IMR-90 (cell line): ENCODE results near the gene ATP4A.
A peak's percentile ranks its signal among the peaks of the same experiment; 100 is the strongest.

Experiments
- BHLHE40 ChIP-seq: fragments of 150-350 bp; IDR thresholded peaks from 2 replicates; pipeline ENCODE4 v1.6.1; 2016; ENCODE audit warnings: mild to moderate bottlenecking, low read depth, low read length
- CEBPB ChIP-seq: IDR thresholded peaks from 2 replicates; pipeline ENCODE4 v1.6.1; 2012; ENCODE audit warnings: low read depth, low read length, improper control_type of control experiment
- CHD1 ChIP-seq: IDR thresholded peaks from 2 replicates; pipeline ENCODE4 v1.6.1; 2012; ENCODE audit warnings: low read depth, low read length, improper control_type of control experiment
- CTCF ChIP-seq: conservative IDR thresholded peaks from 2 replicates; pipeline ENCODE4 v1.5.1; 2012; ENCODE audit warnings: mild to moderate bottlenecking, low read depth, low read length, improper control_type of control experiment
- POLR2A ChIP-seq: IDR thresholded peaks from 2 replicates; pipeline ENCODE4 v1.6.1; 2012; ENCODE audit warnings: mild to moderate bottlenecking, low read depth, low read length
- RCOR1 ChIP-seq: IDR thresholded peaks from 2 replicates; pipeline ENCODE4 v1.6.1; 2012; ENCODE audit warnings: mild to moderate bottlenecking, low read length, improper control_type of control experiment; ENCODE audit not compliant: insufficient replicate concordance

GRCh38 chr19:35612559-35613321 lies 49.3 kb upstream of the ATP4A start, which contains the start of gene HAUS5:
- peak; percentile 74; the same call in 1 of the 2 replicates for TF ChIP-seq BHLHE40
- no peak for TF ChIP-seq RCOR1
- 0 out of 2 replicates have a peak, but pooled peaks have one; percentile 26 for TF ChIP-seq CEBPB
- TF ChIP-seq POLR2A, result no peak
- peak; percentile 23; the same call in 1 of the 2 replicates for TF ChIP-seq CTCF
- no peak for TF ChIP-seq CHD1
